HAP-1 (cell line): ENCODE measurements around the gene SPRN.

Source experiments
- DNase-seq, 2 experiments: peaks; one replicate each; pipeline ENCODE4 v3.0.0-alpha.2; 2016 to 2020; ENCODE audit warnings: low spot score in 2 of 2
- H3K27me3 ChIP-seq: fragments of 250-450 bp; sonication (Bioruptor Pico); 2 replicates; pipeline ENCODE4 v1.5.1; 2020; ENCODE audit warnings: low read depth, mild to moderate bottlenecking, moderate library complexity
- H3K36me3 ChIP-seq: fragments of 250-450 bp; sonication (Bioruptor Pico); replicated peaks from 2 replicates; pipeline ENCODE4 v1.5.1; 2020; ENCODE audit warnings: mild to moderate bottlenecking
- H3K4me1 ChIP-seq: fragments of 250-450 bp; sonication (Bioruptor Pico); 2 replicates; pipeline ENCODE4 v1.5.1; 2020; ENCODE audit warnings: mild to moderate bottlenecking
- H3K4me3 ChIP-seq: fragments of 250-450 bp; sonication (Bioruptor Pico); 2 replicates; pipeline ENCODE4 v1.5.1; 2020; ENCODE audit warnings: mild to moderate bottlenecking, moderate library complexity
- H3K9me3 ChIP-seq: fragments of 250-450 bp; sonication (Bioruptor Pico); 2 replicates; pipeline ENCODE4 v1.5.1; 2020; ENCODE audit warnings: mild to moderate bottlenecking, moderate library complexity
- in situ Hi-C: fragments of 300-500 bp; cut with MboI; formaldehyde crosslinking; loops from 3 replicates; pipeline ENCODE4 v1.14.3; 2020; ENCODE audit warnings: low sequenced_read_pairs, inconsistent platforms, mixed read lengths

The SPRN gene

DNA sequence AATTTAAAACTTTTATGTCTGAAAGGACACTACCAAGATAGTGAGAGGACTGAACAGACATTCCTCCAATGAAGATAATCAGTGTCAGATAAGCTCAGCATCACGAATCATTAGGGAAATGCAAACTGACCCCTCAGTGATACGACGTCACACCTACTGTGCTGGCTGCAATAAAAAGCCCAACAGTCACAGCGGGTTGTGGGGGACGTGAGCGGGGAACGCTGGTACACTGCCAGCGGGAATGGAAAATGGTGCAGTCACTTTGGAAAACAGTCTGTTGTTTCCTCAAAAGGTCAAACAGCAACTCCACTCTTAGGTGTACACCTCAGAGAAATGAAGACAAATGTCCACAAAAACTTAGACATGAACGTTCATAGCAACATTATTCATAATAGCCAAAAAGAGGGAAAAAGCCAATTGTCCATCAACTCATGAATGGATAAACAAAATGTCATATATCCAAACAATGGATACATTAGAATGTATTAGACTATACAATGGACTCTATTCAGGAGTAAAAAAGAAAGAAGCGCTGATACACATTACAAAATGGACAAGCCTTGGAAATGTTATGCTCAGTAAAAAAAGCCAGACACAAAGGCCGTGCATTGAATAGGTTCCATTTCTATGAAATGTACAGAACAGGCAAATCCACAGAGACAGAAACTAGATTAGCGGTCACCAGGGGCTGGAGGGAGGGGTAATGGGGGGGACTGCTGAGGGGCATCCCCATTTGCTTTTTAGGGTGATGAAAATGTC, 48.9 kb downstream of the SPRN start:
- peak; percentile 60 to 73 for DNase-seq
- in situ Hi-C loops = no loop called here

DNA sequence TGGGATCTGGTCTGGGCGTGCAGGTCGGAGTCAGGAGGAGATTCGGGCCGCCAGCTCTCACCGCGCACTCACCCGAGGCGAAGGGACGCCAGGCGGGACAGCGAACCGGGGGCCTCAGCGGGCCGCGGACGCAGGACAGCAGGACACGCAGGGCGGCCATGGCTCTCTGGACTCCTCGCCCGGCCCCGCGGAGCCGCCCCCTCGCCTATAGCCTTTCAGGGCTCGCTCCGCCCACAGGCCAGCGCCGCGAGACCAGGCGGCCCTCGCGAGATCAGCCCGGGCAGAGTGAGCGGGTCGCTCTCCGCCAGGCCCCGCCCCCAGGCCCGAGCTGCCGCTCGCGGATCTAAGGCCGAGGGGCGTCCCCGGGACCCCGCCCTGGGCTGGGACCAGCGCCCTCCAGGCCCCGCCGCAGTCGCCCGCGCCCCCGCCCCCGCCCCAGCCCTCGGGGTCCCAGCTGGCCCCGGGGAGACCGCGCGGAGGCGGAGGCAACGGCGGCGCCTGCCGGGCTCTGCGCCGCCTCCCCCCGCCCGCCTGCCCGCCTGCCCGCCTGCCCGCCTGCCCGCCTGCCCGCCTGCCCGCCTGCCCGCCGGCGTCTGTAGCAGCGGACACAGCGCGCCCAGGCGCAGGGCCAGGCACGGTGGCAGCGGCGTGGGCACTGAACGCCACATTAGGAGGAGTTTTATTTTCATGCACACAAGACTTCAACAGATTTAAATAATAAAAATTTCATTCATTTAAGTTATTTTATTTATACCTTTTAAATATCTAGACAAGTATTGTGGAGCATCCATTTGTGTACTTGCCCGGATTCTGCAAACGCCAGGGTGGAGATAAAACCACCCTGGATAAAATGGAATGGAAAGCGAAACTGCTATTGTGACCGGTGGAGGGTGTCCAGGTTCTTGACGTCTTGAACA, 51.0 kb downstream of the SPRN start, which contains the start of gene ECHS1:
Gene ECHS1, minus strand, starts transcription at position 181 of the 917 bp plus-strand sequence. Its CDS starts 21 bp downstream, at position 160.
- peak; percentile 88 to 97 for DNase-seq
- Histone ChIP-seq H3K4me1 (peaks cover 30% of the 10 kb centered on the region), H3K9me3 (no peaks in the 10 kb centered on the region), H3K4me3 (peak within 1 kb of the TSS; percentile 68), H3K36me3 (peaks cover 21% of the 10 kb centered on the region), H3K27me3 (no peaks in the 10 kb centered on the region)
- in situ Hi-C loops = no loop called here

More for the DNA sequence above, 48.9 kb downstream of the SPRN start:
- H3K4me1 ChIP-seq = peaks cover 31% of the 10 kb centered on the region
- H3K4me3 ChIP-seq = no peak overlapping the region
- no peaks in the 10 kb centered on the region for H3K9me3 ChIP-seq
- H3K36me3 ChIP-seq = peaks cover 3% of the 10 kb centered on the region
- H3K27me3 ChIP-seq = no peaks in the 10 kb centered on the region

DNA sequence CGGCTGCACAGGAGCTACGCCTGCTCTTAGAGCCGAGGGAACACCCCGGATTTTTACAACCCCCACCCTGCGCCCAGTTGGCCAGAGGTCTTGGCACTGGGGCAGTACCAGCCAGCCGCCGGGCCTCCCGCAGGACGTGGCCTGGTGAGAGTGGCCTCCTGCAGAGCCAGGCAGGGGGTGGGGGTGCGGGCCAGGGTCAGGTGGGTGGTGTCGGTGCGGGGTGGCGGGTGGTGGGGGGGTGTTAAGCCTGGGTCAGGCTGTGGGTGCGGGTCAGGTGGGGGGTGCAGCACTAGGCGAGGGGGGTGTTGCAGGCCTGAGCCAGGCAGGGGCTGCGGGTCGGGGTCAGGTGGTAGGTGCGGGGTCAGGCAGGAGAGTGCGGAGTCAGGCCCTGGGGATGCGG, 51.9 kb downstream of the SPRN start:
- peak overlapping the region; percentile 18 for H3K4me3 ChIP-seq
- H3K27me3 ChIP-seq = no peaks in the 10 kb centered on the region
- H3K9me3 ChIP-seq = no peaks in the 10 kb centered on the region
- peaks cover 25% of the 10 kb centered on the region for H3K4me1 ChIP-seq
- DNase-seq = no peak
- peaks cover 27% of the 10 kb centered on the region for H3K36me3 ChIP-seq
- in situ Hi-C loops = no loop called here
